Colonic mucosa (tissue), 4 donors: Measurements from ENCODE around the gene CCSER1. TPM values are rescaled to one million over a fixed set of nuclear protein-coding genes. Genes with fewer than 3 reads are reported as not detected.

ENCODE experiments used
- DNase-seq: peaks from one replicate; pipeline ENCODE4 v3.0.0-alpha.2; 2020
- H3K27ac ChIP-seq: fragments of 200-600 bp; one replicate; pipeline ENCODE4 v1.8.0; 2021
- H3K27me3 ChIP-seq: fragments of 200-600 bp; one replicate; pipeline ENCODE4 v1.8.0; 2021
- H3K36me3 ChIP-seq: fragments of 200-600 bp; one replicate; pipeline ENCODE4 v1.8.0; 2021
- H3K4me1 ChIP-seq: fragments of 200-600 bp; one replicate; pipeline ENCODE4 v1.8.0; 2021; ENCODE audit warnings: mild to moderate bottlenecking
- H3K4me3 ChIP-seq: fragments of 200-600 bp; one replicate; pipeline ENCODE4 v1.8.0; 2021
- H3K9ac ChIP-seq, 2 donors: one replicate each; pipeline ENCODE4 v1.7.0; 2013; ENCODE audit warnings: control low read depth in 2 of 2, low read depth in 2 of 2, low read length in 2 of 2
- H3K9me3 ChIP-seq: fragments of 200-600 bp; one replicate; pipeline ENCODE4 v1.8.0; 2021
- CTCF ChIP-seq: fragments of 200-600 bp; IDR thresholded peaks from one replicate; pipeline ENCODE4 v1.8.0; 2022; ENCODE audit warnings: antibody characterized with exemption, mild to moderate bottlenecking
- intact Hi-C: fragments of 100-400 bp; cut with DNase I; formaldehyde crosslinking; loops from one replicate; pipeline ENCODE4 v1.14.1; 2022
- total RNA-seq, 2 donors: library from RNA; stranded (reverse); fragmentation: NEBNext Ultra II Directional in 1 of 2; extraction: Animal tissue kit (Norgen Biotek cat#: 25700) in 1 of 2; gene quantifications; one replicate each; pipeline ENCODE4 v1.2.1, GENCODE V29; 2021
- donor health status: healthy.
- donor health status: DM: no; HTN: no; CAD: no.
- donor health status: DM: no; HTN: no; CAD: no.

The CCSER1 gene
- total RNA-seq, 2 donors from 2014 or later: 11.2 to 13.4 TPM

- Histone ChIP-seq H3K4me1 (no peaks in the 10 kb centered on the region), H3K4me3 (no peak overlapping the region), H3K27ac (no peak overlapping the region), H3K9ac (no peak overlapping the region), H3K36me3 (no peaks in the 10 kb centered on the region), H3K9me3 (no peaks in the 10 kb centered on the region), H3K27me3 (no peaks in the 10 kb centered on the region)
- intact Hi-C loops: no loop called here
- no peak for DNase-seq
- no peak for TF ChIP-seq CTCF
Observed at GRCh38 chr4:90537491-90537890, 410.3 kb downstream of the CCSER1 start.

GRCh38 chr4:90540536-90540935, 413.3 kb downstream of the CCSER1 start:
- Histone ChIP-seq H3K36me3 (no peaks in the 10 kb centered on the region), H3K9me3 (no peaks in the 10 kb centered on the region), H3K4me1 (no peaks in the 10 kb centered on the region), H3K9ac (no peak overlapping the region), H3K27me3 (no peaks in the 10 kb centered on the region), H3K4me3 (no peak overlapping the region), H3K27ac (no peak overlapping the region)
- intact Hi-C loops: no loop called here
- TF ChIP-seq CTCF: no peak
- no peak for DNase-seq

- intact Hi-C loops: no loop called here
- H3K9ac ChIP-seq: no peak overlapping the region
- no peaks in the 10 kb centered on the region for H3K9me3 ChIP-seq
- H3K36me3 ChIP-seq: no peaks in the 10 kb centered on the region
- H3K27me3 ChIP-seq: no peaks in the 10 kb centered on the region
- DNase-seq: no peak
- H3K4me1 ChIP-seq: no peaks in the 10 kb centered on the region
- H3K27ac ChIP-seq: no peak overlapping the region
- no peak overlapping the region for H3K4me3 ChIP-seq
- TF ChIP-seq CTCF: no peak
Observed at GRCh38 chr4:90542216-90542615, 415.0 kb downstream of the CCSER1 start.

- intact Hi-C loops: no loop called here
- no peak for DNase-seq
- no peak overlapping the region for H3K9ac ChIP-seq
- no peak overlapping the region for H3K4me3 ChIP-seq
- H3K27ac ChIP-seq: no peak overlapping the region
- no peaks in the 10 kb centered on the region for H3K36me3 ChIP-seq
- H3K9me3 ChIP-seq: no peaks in the 10 kb centered on the region
- H3K27me3 ChIP-seq: no peaks in the 10 kb centered on the region
- TF ChIP-seq CTCF: no peak
- no peaks in the 10 kb centered on the region for H3K4me1 ChIP-seq
Observed at GRCh38 chr4:90543419-90544170, 416.4 kb downstream of the CCSER1 start.

- DNase-seq: no peak
- TF ChIP-seq CTCF: no peak
- H3K27ac ChIP-seq: no peak overlapping the region
- no peaks in the 10 kb centered on the region for H3K4me1 ChIP-seq
- H3K9me3 ChIP-seq: no peaks in the 10 kb centered on the region
- no peak overlapping the region for H3K4me3 ChIP-seq
- no peaks in the 10 kb centered on the region for H3K27me3 ChIP-seq
- no peak overlapping the region for H3K9ac ChIP-seq
- H3K36me3 ChIP-seq: no peaks in the 10 kb centered on the region
- intact Hi-C loops: no loop called here
Observed at GRCh38 chr4:90544532-90545045, 417.4 kb downstream of the CCSER1 start.
